Activated CD4-positive, alpha-beta T cell treated with anti-CD3 and anti-CD28 coated beads, Interleukin-2, amount 50 U/mL, for 4 hours (primary cell): Measurements from ENCODE around the gene WDR54.
"Not testable (repeated sequence)": the region's sequence is repeated elsewhere in the genome, so short reads cannot be mapped to it uniquely, and the experiment has no call there.

Source experiments
- DNase-seq, 2 experiments: peaks; one replicate each; pipeline ENCODE4 v3.0.0-alpha.2; 2020

The WDR54 gene

GRCh38 chr2:74458132-74458937, 36.8 kb downstream of the WDR54 start, which contains the start of gene WBP1:
Gene WBP1 (plus strand): TSS chr2:74458438. CDS start chr2:74458603, 165 bp downstream.
- DNase-seq: peak; percentile 99

- no peak for DNase-seq
Measured at GRCh38 chr2:74458938-74459363, 37.4 kb downstream of the WDR54 start.

GRCh38 chr2:74459503-74460118, 38.1 kb downstream of the WDR54 start:
- not testable (repeated sequence) for DNase-seq

GRCh38 chr2:74460187-74460586, 38.7 kb downstream of the WDR54 start:
- DNase-seq: not testable (repeated sequence)

- DNase-seq: no peak
Measured at GRCh38 chr2:74461187-74462053, 39.9 kb downstream of the WDR54 start.

GRCh38 chr2:74462054-74462785, 40.7 kb downstream of the WDR54 start:
- DNase-seq: no peak

- DNase-seq: no peak
Measured at GRCh38 chr2:74462786-74463105, 41.2 kb downstream of the WDR54 start.

GRCh38 chr2:74464406-74464805, 42.9 kb downstream of the WDR54 start:
- DNase-seq: no peak

GRCh38 chr2:74470742-74471141, 49.2 kb downstream of the WDR54 start:
- not testable (repeated sequence) for DNase-seq

GRCh38 chr2:74471332-74472065, 50.0 kb downstream of the WDR54 start:
- no peak for DNase-seq

- peak; percentile 95 to 96 for DNase-seq
Measured at GRCh38 chr2:74472086-74472944, 50.8 kb downstream of the WDR54 start, which contains the start of gene MRPL53. Gene MRPL53 (minus strand): TSS chr2:74472680. CDS start chr2:74472660, 20 bp downstream.

GRCh38 chr2:74472945-74473258, 51.4 kb downstream of the WDR54 start:
- no peak for DNase-seq

GRCh38 chr2:74474481-74474880, 53.0 kb downstream of the WDR54 start:
- DNase-seq: no peak

- DNase-seq: no peak
Measured at GRCh38 chr2:74474899-74475298, 53.4 kb downstream of the WDR54 start.
